Endothelial cell (in vitro differentiated cells): ENCODE data around the gene TECTB. TPM values are rescaled to one million over a fixed set of nuclear protein-coding genes. Genes with fewer than 3 reads are reported as not detected.

Experiments used
- DNase-seq: peaks from one replicate; pipeline ENCODE4 v3.0.0; 2021; ENCODE audit warnings: low spot score
- H3K27ac Mint-ChIP-seq: one replicate; pipeline ENCODE4 v1.8.0; 2021; ENCODE audit warnings: mixed read lengths, inconsistent platforms; ENCODE audit not compliant: unreplicated experiment
- H3K27me3 Mint-ChIP-seq: one replicate; pipeline ENCODE4 v1.8.0; 2021; ENCODE audit warnings: mild to moderate bottlenecking, moderate library complexity, mixed read lengths, inconsistent platforms; ENCODE audit not compliant: unreplicated experiment
- H3K36me3 Mint-ChIP-seq: one replicate; pipeline ENCODE4 v1.8.0; 2021; ENCODE audit warnings: mild to moderate bottlenecking, low read depth, mixed read lengths, inconsistent platforms; ENCODE audit not compliant: unreplicated experiment
- H3K4me1 Mint-ChIP-seq: one replicate; pipeline ENCODE4 v1.8.0; 2021; ENCODE audit warnings: mild to moderate bottlenecking, mixed read lengths, inconsistent platforms; ENCODE audit not compliant: unreplicated experiment
- H3K4me3 Mint-ChIP-seq: one replicate; pipeline ENCODE4 v1.8.0; 2021; ENCODE audit warnings: mild to moderate bottlenecking, mixed read lengths, inconsistent platforms; ENCODE audit not compliant: unreplicated experiment
- H3K9me3 Mint-ChIP-seq: one replicate; pipeline ENCODE4 v1.8.0; 2021; ENCODE audit warnings: mixed read lengths, inconsistent platforms; ENCODE audit not compliant: unreplicated experiment
- total RNA-seq: library from RNA; stranded (reverse); fragmentation: NEBNext Ultra II Directional; extraction: Animal tissue kit (Norgen Biotek cat#: 25700); gene quantifications from one replicate; pipeline ENCODE4 v1.2.1, GENCODE V29; 2021; ENCODE audit not compliant: unreplicated experiment
- TF ChIP-seq, protein P1 (sequence below): fragments of 200-600 bp; sonication (generic); IDR thresholded peaks from one replicate; pipeline ENCODE4 v1.5.0; 2021; ENCODE audit warnings: antibody characterized with exemption; ENCODE audit not compliant: unreplicated experiment

The TECTB gene
- total RNA-seq, 1 donor from 2014 or later: not detected

DNA sequence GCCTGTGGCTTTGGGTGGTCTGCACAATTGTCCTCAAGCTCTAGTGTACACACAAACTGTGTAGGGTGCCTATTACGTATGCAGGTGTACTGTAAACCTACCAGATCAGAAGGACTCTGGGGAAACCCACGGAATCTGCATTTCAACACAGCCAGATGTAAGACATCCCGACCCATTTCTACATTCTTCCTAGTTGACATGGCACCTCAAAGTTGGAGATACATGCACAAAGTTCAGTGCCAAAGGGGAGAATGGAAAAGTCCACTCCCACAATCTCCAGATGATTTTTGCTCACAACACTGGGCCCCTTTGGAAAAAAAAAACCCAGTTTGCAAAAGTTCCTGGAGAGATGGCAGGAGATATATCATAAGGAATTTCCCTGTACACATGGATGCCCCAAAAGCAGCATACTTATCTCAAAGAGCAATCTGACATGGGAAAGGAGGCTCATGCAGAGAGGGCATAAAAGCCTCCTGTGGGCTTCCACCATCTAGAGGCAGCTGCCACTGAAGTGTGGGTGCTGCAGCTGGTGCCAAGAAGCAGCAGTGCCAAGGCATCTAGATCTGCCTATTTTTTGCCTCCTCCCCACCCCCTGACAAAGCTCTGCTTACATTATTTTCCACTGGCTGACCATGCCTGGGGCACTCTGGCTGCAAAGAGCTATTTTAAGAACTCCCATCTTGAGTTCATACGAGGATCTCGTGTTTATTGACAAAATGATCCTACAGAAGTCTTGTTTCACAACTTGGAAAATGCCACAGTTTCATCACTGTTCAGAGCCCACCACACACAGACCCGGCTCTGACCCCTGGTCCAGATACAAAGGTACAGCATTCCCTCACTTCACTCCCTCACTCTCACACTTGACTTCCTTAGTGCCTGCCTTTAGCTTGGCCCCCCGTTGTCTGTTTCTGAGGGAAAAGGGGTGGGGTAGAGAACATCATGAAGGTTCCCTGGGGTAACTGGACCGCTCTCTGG lies 12.9 kb downstream of the TECTB start:
- no peak for DNase-seq
- H3K27ac Mint-ChIP-seq: no peak overlapping the region

DNA sequence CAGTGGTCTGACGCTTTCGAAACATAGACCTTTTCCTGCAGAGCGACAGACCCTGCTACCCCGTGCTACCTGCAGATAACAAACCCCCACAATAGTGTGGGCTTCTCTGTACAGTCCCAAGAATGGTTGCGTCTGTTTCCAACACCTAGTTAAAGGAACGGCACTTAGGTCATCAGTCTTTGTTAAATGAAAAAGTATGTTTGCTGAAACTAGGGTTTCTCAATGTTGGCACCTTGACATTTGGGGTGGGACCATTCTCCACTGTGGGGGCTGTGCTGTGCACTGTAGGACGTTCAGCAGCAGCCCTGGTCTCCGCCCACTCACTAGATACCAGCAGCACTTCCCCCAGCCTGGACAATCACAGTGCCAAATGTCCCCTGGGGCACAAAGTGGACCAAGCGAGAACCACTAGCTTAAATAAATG lies 13.7 kb downstream of the TECTB start:
- Mint-ChIP-seq H3K36me3 (no peaks in the 10 kb centered on the region), H3K4me1 (no peaks in the 10 kb centered on the region), H3K27me3 (peaks cover 4% of the 10 kb centered on the region), H3K9me3 (no peaks in the 10 kb centered on the region), H3K4me3 (no peak overlapping the region), H3K27ac (no peak overlapping the region)
- no peak for DNase-seq
- TF ChIP-seq, protein P1, sequence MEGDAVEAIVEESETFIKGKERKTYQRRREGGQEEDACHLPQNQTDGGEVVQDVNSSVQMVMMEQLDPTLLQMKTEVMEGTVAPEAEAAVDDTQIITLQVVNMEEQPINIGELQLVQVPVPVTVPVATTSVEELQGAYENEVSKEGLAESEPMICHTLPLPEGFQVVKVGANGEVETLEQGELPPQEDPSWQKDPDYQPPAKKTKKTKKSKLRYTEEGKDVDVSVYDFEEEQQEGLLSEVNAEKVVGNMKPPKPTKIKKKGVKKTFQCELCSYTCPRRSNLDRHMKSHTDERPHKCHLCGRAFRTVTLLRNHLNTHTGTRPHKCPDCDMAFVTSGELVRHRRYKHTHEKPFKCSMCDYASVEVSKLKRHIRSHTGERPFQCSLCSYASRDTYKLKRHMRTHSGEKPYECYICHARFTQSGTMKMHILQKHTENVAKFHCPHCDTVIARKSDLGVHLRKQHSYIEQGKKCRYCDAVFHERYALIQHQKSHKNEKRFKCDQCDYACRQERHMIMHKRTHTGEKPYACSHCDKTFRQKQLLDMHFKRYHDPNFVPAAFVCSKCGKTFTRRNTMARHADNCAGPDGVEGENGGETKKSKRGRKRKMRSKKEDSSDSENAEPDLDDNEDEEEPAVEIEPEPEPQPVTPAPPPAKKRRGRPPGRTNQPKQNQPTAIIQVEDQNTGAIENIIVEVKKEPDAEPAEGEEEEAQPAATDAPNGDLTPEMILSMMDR: no peak

More for the DNA sequence above, 12.9 kb downstream of the TECTB start:
- Mint-ChIP-seq H3K9me3 (no peaks in the 10 kb centered on the region), H3K4me3 (no peak overlapping the region), H3K27me3 (peaks cover 4% of the 10 kb centered on the region), H3K36me3 (no peaks in the 10 kb centered on the region), H3K4me1 (no peaks in the 10 kb centered on the region)
- TF ChIP-seq, protein P1: no peak

DNA sequence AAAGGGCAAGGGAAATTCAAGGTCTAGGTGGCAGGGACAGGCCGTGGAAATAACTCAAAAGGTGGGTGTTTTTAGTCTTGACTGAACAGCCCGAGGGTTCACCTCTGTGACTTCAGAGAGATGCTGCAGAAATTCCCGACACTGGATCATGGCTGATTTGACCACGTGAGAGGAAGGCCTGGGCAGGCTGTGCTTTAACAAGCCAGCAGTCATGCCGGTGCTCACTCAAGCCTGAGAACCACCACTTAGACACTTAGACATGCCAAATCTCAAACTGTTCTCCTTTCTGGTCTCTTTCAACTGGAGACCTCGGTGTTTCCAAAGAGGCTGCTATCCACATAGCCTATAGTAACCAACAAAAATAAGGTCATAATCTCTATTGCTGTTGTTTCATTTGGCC lies 15.4 kb downstream of the TECTB start:
- no peak overlapping the region for H3K27ac Mint-ChIP-seq
- DNase-seq: no peak
- no peak overlapping the region for H3K4me3 Mint-ChIP-seq
- no peaks in the 10 kb centered on the region for H3K36me3 Mint-ChIP-seq
- H3K9me3 Mint-ChIP-seq: no peaks in the 10 kb centered on the region
- H3K4me1 Mint-ChIP-seq: no peaks in the 10 kb centered on the region
- TF ChIP-seq, protein P1: no peak
- H3K27me3 Mint-ChIP-seq: peaks cover 4% of the 10 kb centered on the region

DNA sequence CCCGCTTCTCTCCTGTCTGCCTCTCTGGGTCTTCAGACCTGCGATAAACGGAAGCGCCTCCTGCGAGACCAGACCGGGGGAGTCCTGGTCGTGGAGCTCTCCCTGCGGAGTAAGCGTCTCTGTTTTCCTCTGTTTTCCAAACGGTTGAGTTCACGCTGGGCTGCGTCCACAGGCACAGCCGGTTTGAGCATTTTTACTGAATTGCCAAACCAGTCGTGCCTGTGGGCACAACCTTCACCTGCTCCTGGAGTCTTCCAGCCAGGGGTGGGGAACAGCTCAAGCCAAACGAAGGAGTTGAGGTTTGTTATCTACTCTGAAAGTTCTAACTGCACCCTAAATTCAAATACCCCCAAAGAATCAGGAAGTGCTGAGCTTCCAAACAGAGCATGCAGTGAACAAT lies 16.3 kb downstream of the TECTB start:
- no peak for DNase-seq
- Mint-ChIP-seq H3K36me3 (no peaks in the 10 kb centered on the region), H3K27ac (no peak overlapping the region), H3K9me3 (no peaks in the 10 kb centered on the region), H3K27me3 (peaks cover 4% of the 10 kb centered on the region), H3K4me1 (no peaks in the 10 kb centered on the region), H3K4me3 (no peak overlapping the region)
- TF ChIP-seq, protein P1: no peak

DNA sequence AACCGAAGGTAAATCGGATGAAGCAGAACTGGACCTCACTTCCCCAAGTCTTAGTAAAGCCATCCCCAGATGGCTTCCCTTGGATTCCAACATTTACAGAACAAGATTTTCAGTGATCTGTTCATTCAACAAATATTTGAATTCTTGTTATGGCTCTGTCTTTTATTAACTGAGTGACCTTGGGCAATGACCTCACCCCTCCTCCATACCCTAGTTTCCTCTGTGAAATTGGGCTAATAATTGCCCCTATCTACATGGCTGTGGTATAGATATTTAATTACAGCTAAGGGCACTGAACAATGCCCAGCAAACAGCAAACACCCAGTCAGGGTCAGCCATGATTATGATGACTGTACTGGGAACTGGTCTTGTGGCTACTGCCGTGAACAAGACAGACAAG lies 19.1 kb downstream of the TECTB start:
- Mint-ChIP-seq H3K4me3 (no peak overlapping the region), H3K4me1 (peaks cover 2% of the 10 kb centered on the region), H3K27ac (no peak overlapping the region), H3K27me3 (peaks cover 4% of the 10 kb centered on the region), H3K36me3 (no peaks in the 10 kb centered on the region), H3K9me3 (no peaks in the 10 kb centered on the region)
- DNase-seq: no peak
- TF ChIP-seq, protein P1: no peak
